ENCODE measurements around the gene TTC34. TPM values are rescaled to one million over a fixed set of nuclear protein-coding genes. Genes with fewer than 3 reads are reported as not detected.

The TTC34 gene
- total RNA-seq, 1 donor = 0.36 TPM

- Histone ChIP-seq H3K4me2 (ENCODE audit: insufficient read depth, low read length) (no peak overlapping the region), H3K27me3 (ENCODE audit: insufficient read depth, low read length) (no peaks in the 10 kb centered on the region), H3K79me2 (ENCODE audit: insufficient read depth, low read length) (no peaks in the 10 kb centered on the region), H3K4me3 (ENCODE audit: insufficient read depth, low read length) (no peak overlapping the region), H3K27ac (ENCODE audit: low read depth, low read length) (no peak overlapping the region), H4K20me1 (ENCODE audit: insufficient read depth, low read length) (no peaks in the 10 kb centered on the region), H3K9me3 (ENCODE audit: low read depth, low read length) (no peaks in the 10 kb centered on the region), H3K36me3 (ENCODE audit: insufficient read depth, low read length) (no peaks in the 10 kb centered on the region), H3K4me1 (ENCODE audit: insufficient read depth, low read length) (no peaks in the 10 kb centered on the region), H2AFZ (ENCODE audit: low read length) (no peak overlapping the region)
- no peak for DNase-seq (ENCODE audit: insufficient read length, low spot score, missing footprints)
- TF ChIP-seq, protein P1, sequence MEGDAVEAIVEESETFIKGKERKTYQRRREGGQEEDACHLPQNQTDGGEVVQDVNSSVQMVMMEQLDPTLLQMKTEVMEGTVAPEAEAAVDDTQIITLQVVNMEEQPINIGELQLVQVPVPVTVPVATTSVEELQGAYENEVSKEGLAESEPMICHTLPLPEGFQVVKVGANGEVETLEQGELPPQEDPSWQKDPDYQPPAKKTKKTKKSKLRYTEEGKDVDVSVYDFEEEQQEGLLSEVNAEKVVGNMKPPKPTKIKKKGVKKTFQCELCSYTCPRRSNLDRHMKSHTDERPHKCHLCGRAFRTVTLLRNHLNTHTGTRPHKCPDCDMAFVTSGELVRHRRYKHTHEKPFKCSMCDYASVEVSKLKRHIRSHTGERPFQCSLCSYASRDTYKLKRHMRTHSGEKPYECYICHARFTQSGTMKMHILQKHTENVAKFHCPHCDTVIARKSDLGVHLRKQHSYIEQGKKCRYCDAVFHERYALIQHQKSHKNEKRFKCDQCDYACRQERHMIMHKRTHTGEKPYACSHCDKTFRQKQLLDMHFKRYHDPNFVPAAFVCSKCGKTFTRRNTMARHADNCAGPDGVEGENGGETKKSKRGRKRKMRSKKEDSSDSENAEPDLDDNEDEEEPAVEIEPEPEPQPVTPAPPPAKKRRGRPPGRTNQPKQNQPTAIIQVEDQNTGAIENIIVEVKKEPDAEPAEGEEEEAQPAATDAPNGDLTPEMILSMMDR (IDR thresholded peaks at IDR 0.05; ENCODE audit: extremely low read depth, low read depth, low read length) = no peak
Measured at GRCh38 chr1:2807678-2808385, 6.3 kb upstream of the TTC34 start.

- Histone ChIP-seq H3K79me2 (ENCODE audit: insufficient read depth, low read length) (no peaks in the 10 kb centered on the region), H2AFZ (ENCODE audit: low read length) (no peak overlapping the region), H3K9me3 (ENCODE audit: low read depth, low read length) (no peaks in the 10 kb centered on the region), H3K4me3 (ENCODE audit: insufficient read depth, low read length) (no peak overlapping the region), H4K20me1 (ENCODE audit: insufficient read depth, low read length) (no peaks in the 10 kb centered on the region), H3K4me2 (ENCODE audit: insufficient read depth, low read length) (no peak overlapping the region), H3K27ac (ENCODE audit: low read depth, low read length) (no peak overlapping the region), H3K4me1 (ENCODE audit: insufficient read depth, low read length) (no peaks in the 10 kb centered on the region), H3K27me3 (ENCODE audit: insufficient read depth, low read length) (no peaks in the 10 kb centered on the region), H3K36me3 (ENCODE audit: insufficient read depth, low read length) (no peaks in the 10 kb centered on the region)
- TF ChIP-seq, protein P1 (IDR thresholded peaks at IDR 0.05; ENCODE audit: extremely low read depth, low read depth, low read length) = no peak
- DNase-seq (ENCODE audit: insufficient read length, low spot score, missing footprints) = no peak
Measured at GRCh38 chr1:2807036-2807435, 5.5 kb upstream of the TTC34 start.

DNA sequence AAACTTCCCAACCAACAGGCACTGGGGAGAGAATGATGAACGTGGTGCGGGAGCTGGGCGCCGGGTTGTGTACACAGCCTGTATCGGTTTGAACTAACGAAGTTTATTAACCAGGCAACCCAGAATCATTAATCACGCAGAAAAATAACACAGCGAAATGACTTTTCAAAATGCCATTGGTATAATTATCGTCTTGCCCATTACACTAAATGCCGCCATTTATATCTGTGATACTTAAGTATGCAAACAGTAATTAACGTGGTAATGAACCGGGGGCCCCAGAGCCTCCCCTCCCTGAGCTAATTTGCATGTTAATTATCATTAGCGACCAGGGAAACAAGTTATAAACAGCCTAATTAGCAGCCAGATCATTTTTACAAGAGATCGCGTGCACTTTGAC lies 5.1 kb upstream of the TTC34 start:
- no peak overlapping the region for H3K27ac ChIP-seq (ENCODE audit: low read depth, low read length)
- TF ChIP-seq, protein P1 (IDR thresholded peaks at IDR 0.05; ENCODE audit: extremely low read depth, low read depth, low read length) = no peak
- H2AFZ ChIP-seq (ENCODE audit: low read length) = no peak overlapping the region
- no peaks in the 10 kb centered on the region for H3K9me3 ChIP-seq (ENCODE audit: low read depth, low read length)
- H3K4me2 ChIP-seq (ENCODE audit: insufficient read depth, low read length) = no peak overlapping the region
- H4K20me1 ChIP-seq (ENCODE audit: insufficient read depth, low read length) = no peaks in the 10 kb centered on the region
- no peaks in the 10 kb centered on the region for H3K27me3 ChIP-seq (ENCODE audit: insufficient read depth, low read length)
- H3K36me3 ChIP-seq (ENCODE audit: insufficient read depth, low read length) = no peaks in the 10 kb centered on the region
- no peak overlapping the region for H3K4me3 ChIP-seq (ENCODE audit: insufficient read depth, low read length)
- no peaks in the 10 kb centered on the region for H3K79me2 ChIP-seq (ENCODE audit: insufficient read depth, low read length)
- H3K4me1 ChIP-seq (ENCODE audit: insufficient read depth, low read length) = no peaks in the 10 kb centered on the region
- no peak for DNase-seq (ENCODE audit: insufficient read length, low spot score, missing footprints)

DNA sequence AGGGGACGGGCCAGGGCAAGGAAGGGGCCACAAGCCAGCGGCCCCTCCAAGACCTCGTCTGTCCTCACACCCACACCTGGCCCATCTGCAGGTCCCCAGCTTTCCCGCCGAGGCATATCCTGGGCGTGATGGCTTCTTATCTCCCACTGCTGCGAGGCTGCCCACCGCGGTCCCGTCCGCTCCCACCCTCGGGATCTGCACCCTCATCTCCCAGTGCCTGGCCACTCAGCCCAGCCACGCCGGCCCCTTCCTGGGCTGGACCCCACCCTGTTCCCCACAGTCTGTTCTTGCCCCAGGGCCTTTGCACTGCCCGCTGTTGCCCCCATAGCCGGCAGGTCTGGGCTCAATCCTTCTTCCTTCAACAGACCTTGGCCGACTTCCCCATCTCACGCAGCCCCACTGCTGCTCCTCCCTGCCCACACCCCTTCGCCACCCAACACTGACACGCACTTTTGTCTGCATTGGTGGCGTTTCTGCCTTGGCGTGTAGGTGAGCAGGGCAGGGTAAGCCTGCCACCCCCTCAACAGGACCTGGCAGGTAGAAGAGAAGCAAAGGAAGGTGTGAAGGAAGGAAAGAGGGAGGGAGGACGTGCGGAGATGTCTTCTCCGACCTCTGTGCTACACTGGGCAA lies 4.4 kb upstream of the TTC34 start:
- Histone ChIP-seq H3K4me1 (ENCODE audit: insufficient read depth, low read length) (no peaks in the 10 kb centered on the region), H2AFZ (ENCODE audit: low read length) (no peak overlapping the region), H3K4me2 (ENCODE audit: insufficient read depth, low read length) (no peak overlapping the region), H3K36me3 (ENCODE audit: insufficient read depth, low read length) (no peaks in the 10 kb centered on the region), H3K9me3 (ENCODE audit: low read depth, low read length) (no peaks in the 10 kb centered on the region), H3K27ac (ENCODE audit: low read depth, low read length) (no peak overlapping the region), H4K20me1 (ENCODE audit: insufficient read depth, low read length) (no peaks in the 10 kb centered on the region), H3K79me2 (ENCODE audit: insufficient read depth, low read length) (no peaks in the 10 kb centered on the region), H3K4me3 (ENCODE audit: insufficient read depth, low read length) (no peak overlapping the region), H3K27me3 (ENCODE audit: insufficient read depth, low read length) (no peaks in the 10 kb centered on the region)
- DNase-seq (ENCODE audit: insufficient read length, low spot score, missing footprints) = no peak
- TF ChIP-seq, protein P1 (IDR thresholded peaks at IDR 0.05; ENCODE audit: extremely low read depth, low read depth, low read length) = no peak

All from osteoblast (primary cell).